ENCODE results near the gene PTK7. TPM values are rescaled to one million over a fixed set of nuclear protein-coding genes. Genes with fewer than 3 reads are reported as not detected.
A peak's percentile ranks its signal among the peaks of the same experiment; 100 is the strongest.

Gene PTK7
- polyA plus RNA-seq, 1 experiment = 146 TPM

- H3K9me3 ChIP-seq (ENCODE audit: control insufficient read depth, insufficient read depth, low read length) = no peaks in the 10 kb centered on the region
- H3K4me3 ChIP-seq (ENCODE audit: low read depth, low read length) = no peak overlapping the region
- H3K27me3 ChIP-seq (ENCODE audit: control insufficient read depth, insufficient read depth, low read length) = no peaks in the 10 kb centered on the region
- TF ChIP-seq, protein P1, sequence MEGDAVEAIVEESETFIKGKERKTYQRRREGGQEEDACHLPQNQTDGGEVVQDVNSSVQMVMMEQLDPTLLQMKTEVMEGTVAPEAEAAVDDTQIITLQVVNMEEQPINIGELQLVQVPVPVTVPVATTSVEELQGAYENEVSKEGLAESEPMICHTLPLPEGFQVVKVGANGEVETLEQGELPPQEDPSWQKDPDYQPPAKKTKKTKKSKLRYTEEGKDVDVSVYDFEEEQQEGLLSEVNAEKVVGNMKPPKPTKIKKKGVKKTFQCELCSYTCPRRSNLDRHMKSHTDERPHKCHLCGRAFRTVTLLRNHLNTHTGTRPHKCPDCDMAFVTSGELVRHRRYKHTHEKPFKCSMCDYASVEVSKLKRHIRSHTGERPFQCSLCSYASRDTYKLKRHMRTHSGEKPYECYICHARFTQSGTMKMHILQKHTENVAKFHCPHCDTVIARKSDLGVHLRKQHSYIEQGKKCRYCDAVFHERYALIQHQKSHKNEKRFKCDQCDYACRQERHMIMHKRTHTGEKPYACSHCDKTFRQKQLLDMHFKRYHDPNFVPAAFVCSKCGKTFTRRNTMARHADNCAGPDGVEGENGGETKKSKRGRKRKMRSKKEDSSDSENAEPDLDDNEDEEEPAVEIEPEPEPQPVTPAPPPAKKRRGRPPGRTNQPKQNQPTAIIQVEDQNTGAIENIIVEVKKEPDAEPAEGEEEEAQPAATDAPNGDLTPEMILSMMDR (IDR thresholded peaks at IDR 0.05; ENCODE audit: low read depth, low read length) = 0 out of 2 replicates have a peak, but pooled peaks have one; percentile 12
- POLR2A ChIA-PET = interaction anchor here (0.7 to 2.0 kb wide), 9 partner anchors 10 to 208 kb away, joined by 3 to 21 read pairs (median 5); partner anchors contain the start of genes CUL7, CUL9 and PTK7
- CTCF ChIA-PET = interaction anchor here (0.9 to 2.0 kb wide), 4 partner anchors 9 to 47 kb away, joined by 3 to 7 read pairs (median 6); no protein-coding TSS in a partner anchor
- H3K27ac ChIP-seq (ENCODE audit: low read depth, low read length) = peak overlapping the region; percentile 88
- DNase-seq (ENCODE audit: low read depth, low spot score) = no peak
Measured at GRCh38 chr6:43097098-43097489, 21.0 kb downstream of the PTK7 start.

DNA sequence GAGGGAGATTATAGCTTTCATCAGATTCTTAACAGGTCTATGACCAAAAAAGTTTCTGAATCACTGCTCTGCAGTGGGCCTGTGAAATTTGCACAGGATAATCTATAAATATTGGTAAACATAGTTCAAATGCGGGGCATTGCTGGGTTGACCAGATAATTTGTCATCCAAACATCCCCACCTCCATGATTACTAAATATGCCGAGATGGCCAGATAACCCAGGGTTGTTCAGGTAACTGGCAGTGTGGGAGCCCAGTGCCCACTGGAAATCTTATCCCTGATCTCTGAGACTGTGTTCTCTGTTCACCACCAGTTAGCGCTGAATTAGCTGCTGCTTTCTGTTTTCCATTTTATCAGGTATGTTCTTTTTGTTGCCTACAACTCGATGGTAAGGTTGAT is 21.4 kb downstream of the PTK7 start:
- Histone ChIP-seq H3K27ac (ENCODE audit: low read depth, low read length) (peak overlapping the region; percentile 22), H3K4me3 (ENCODE audit: low read depth, low read length) (no peak overlapping the region), H3K27me3 (ENCODE audit: control insufficient read depth, insufficient read depth, low read length) (no peaks in the 10 kb centered on the region), H3K9me3 (ENCODE audit: control insufficient read depth, insufficient read depth, low read length) (no peaks in the 10 kb centered on the region)
- ChIA-PET CTCF (interaction anchor here (0.9 to 2.0 kb wide), 3 partner anchors 10 to 47 kb away, joined by 3 to 7 read pairs (median 5); no protein-coding TSS in a partner anchor), POLR2A (interaction anchor here (1.0 to 1.5 kb wide), 3 partner anchors 22 to 44 kb away, joined by 4 to 21 read pairs (median 10); partner anchors contain the start of genes CUL7 and PTK7)
- TF ChIP-seq, protein P1 (IDR thresholded peaks at IDR 0.05; ENCODE audit: low read depth, low read length) = no peak
- DNase-seq (ENCODE audit: low read depth, low spot score) = no peak

DNA sequence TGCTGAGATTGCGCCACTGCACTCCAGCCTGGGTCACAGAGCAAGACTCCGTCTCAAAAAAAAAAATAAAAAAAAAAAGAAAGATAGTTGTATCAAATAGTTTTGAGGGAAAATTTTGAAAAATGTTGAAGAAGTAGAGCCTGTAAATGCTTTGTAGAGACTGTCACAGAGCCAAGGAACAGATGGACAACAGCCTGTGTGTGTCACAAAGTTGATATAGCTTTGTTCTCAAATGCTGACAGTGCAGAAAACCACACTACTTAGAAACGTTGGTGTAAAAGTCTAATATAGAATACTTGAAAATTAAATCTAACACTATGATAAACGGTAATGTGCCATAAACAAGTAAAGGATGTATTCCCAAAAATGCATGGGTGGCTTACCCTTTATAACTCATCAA is 25.4 kb downstream of the PTK7 start:
- H3K27ac ChIP-seq (ENCODE audit: low read depth, low read length) = no peak overlapping the region
- TF ChIP-seq, protein P1 (IDR thresholded peaks at IDR 0.05; ENCODE audit: low read depth, low read length) = no peak
- ChIA-PET POLR2A (interaction anchor here (0.5 kb wide), 1 partner anchor 12 kb away, joined by 5 read pairs; no protein-coding TSS in a partner anchor), CTCF (interaction anchor here (1.3 kb wide), 1 partner anchor 24 kb away, joined by 5 read pairs; no protein-coding TSS in a partner anchor)
- H3K9me3 ChIP-seq (ENCODE audit: control insufficient read depth, insufficient read depth, low read length) = no peaks in the 10 kb centered on the region
- no peaks in the 10 kb centered on the region for H3K27me3 ChIP-seq (ENCODE audit: control insufficient read depth, insufficient read depth, low read length)
- no peak for DNase-seq (ENCODE audit: low read depth, low spot score)
- H3K4me3 ChIP-seq (ENCODE audit: low read depth, low read length) = no peak overlapping the region

DNA sequence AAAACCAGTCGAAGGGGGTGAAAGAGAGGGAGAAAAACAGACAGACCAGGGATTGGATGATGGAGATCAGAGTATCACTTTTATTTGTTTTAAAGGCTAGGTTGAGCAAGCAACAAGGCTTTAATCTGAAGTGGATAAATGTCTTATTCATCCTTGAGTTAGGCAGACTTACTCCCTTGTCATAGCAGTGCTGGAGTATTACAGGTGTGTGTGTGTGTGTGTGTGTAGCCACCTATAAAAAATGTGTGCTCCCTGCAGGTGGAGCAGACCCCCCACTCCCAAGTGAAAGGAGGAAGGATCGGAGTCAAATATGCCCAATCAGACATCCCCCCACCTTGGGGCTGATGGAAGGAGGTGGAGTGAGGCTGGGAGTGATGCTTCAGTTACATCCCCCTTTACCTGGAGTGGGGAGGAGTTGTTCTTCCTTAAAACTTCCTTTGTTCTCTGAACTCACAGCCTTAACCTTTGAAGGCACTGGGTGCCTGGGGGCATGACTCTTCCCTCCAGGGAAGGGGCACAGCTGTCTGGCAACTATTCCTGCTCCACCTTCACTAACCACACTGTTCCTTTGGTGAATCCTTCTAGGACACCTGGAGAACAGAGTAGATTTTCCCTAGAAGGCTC is 27.3 kb downstream of the PTK7 start:
- CTCF ChIA-PET = no interaction called here
- DNase-seq (ENCODE audit: low read depth, low spot score) = no peak

More for the DNA sequence above, 27.3 kb downstream of the PTK7 start:
- POLR2A ChIA-PET = no interaction called here
- no peak overlapping the region for H3K27ac ChIP-seq (ENCODE audit: low read depth, low read length)
- no peaks in the 10 kb centered on the region for H3K9me3 ChIP-seq (ENCODE audit: control insufficient read depth, insufficient read depth, low read length)
- H3K4me3 ChIP-seq (ENCODE audit: low read depth, low read length) = no peak overlapping the region
- H3K27me3 ChIP-seq (ENCODE audit: control insufficient read depth, insufficient read depth, low read length) = no peaks in the 10 kb centered on the region
- TF ChIP-seq, protein P1 (IDR thresholded peaks at IDR 0.05; ENCODE audit: low read depth, low read length) = no peak
